ENCODE results near the gene OGFOD1. TPM values are rescaled to one million over a fixed set of nuclear protein-coding genes. Genes with fewer than 3 reads are reported as not detected.

The OGFOD1 gene
- total and polyA plus RNA-seq, 9 of the 15 experiments (the other 6 are each of a cell fraction or from before 2014, with no cell fraction given) = 60.4 to 134 (median 85.8) TPM

- TF ChIP-seq CCNT2 (IDR thresholded peaks at IDR 0.05; ENCODE audit: borderline replicate concordance, extremely low read depth, insufficient read length, low read depth, low read length) (no peak), SMARCB1 (IDR thresholded peaks at IDR 0.05; ENCODE audit: insufficient read length, low read depth) (no peak), E2F3 (CRISPR knock-in tag; IDR thresholded peaks at IDR 0.05) (no peak), HNRNPLL (IDR thresholded peaks at IDR 0.05; ENCODE audit: low read depth, low read length, poor library complexity, severe bottlenecking) (no peak), ZBTB11 (CRISPR knock-in tag; IDR thresholded peaks at IDR 0.05) (no peak), CTBP1 (IDR thresholded peaks at IDR 0.05; ENCODE audit: borderline replicate concordance) (peak; percentile 87), ZNF282 (CRISPR knock-in tag; IDR thresholded peaks at IDR 0.05) (no peak), ZFP1 (CRISPR knock-in tag; IDR thresholded peaks at IDR 0.05) (no peak), THRB (CRISPR knock-in tag; conservative IDR thresholded peaks at IDR 0.05) (no peak), TFAP4 (CRISPR knock-in tag; IDR thresholded peaks at IDR 0.05; ENCODE audit: borderline replicate concordance) (no peak)
- TF ChIP-seq, protein P1, sequence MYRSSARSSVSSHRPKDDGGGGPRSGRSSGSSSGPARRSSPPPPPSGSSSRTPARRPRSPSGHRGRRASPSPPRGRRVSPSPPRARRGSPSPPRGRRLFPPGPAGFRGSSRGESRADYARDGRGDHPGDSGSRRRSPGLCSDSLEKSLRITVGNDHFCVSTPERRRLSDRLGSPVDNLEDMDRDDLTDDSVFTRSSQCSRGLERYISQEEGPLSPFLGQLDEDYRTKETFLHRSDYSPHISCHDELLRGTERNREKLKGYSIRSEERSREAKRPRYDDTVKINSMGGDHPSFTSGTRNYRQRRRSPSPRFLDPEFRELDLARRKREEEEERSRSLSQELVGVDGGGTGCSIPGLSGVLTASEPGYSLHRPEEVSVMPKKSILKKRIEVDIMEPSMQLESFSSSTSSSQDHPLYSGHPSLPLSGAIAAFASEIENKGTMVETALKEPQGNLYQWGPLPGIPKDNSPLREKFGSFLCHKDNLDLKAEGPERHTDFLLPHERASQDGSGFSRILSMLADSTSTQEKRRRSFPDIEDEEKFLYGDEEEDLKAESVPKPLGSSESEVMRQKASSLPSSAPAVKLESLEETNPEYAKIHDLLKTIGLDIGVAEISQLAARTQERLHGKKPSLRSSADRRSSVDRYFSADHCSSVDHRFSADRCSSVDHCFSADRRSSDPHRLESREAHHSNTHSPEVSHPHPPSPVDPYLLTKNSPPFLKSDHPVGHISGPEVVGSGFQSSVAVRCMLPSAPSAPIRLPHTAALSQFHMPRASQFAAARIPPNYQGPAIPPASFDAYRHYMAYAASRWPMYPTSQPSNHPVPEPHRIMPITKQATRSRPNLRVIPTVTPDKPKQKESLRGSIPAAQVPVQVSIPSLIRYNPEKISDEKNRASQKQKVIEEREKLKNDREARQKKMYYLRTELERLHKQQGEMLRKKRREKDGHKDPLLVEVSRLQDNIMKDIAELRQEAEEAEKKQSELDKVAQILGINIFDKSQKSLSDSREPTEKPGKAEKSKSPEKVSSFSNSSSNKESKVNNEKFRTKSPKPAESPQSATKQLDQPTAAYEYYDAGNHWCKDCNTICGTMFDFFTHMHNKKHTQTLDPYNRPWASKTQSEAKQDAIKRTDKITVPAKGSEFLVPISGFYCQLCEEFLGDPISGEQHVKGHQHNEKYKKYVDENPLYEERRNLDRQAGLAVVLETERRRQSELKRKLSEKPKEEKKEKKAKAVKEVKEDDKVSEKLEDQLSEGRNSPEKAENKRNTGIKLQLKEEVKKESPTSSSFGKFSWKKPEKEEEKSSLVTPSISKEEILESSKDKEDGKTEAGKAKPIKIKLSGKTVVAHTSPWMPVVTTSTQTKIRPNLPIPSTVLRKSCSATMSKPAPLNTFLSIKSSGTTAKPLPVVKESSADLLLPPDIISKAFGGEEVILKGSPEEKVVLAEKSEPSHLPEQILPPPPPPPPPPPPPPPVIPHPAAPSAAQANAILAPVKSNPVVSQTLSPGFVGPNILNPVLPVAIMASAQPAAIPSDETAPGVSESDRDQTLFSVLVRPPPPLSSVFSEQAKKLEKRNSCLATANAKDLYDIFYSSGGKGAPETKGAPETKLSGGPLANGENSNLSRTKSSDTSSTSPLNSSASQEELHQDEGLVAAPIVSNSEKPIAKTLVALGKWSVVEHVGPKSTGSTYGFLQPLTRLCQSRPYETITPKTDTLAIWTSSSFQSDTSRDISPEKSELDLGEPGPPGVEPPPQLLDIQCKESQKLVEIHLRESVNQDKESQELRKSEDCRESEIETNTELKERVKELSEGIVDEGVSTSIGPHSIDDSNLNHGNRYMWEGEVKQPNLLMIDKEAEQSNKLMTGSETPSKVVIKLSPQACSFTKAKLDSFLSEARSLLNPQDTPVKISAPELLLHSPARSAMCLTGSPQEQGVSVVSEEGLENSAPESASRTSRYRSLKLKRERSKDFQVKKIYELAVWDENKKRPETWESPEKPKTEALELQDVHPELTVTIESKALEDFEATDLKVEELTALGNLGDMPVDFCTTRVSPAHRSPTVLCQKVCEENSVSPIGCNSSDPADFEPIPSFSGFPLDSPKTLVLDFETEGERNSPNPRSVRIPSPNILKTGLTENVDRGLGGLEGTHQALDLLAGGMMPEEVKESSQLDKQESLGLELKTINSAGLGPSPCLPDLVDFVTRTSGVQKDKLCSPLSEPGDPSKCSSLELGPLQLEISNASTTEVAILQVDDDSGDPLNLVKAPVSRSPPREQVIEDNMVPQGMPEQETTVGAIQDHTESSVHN (IDR thresholded peaks at IDR 0.05; ENCODE audit: borderline replicate concordance in 1 of 2, low read depth in 1 of 2) = 0 out of 4 replicates have a peak, but pooled peaks of 1 of the 2 experiments have one; percentile 18
These were observed 27.1 kb downstream of the OGFOD1 start (continued) for GRCh38 chr16:56478281-56479049.
